GM19452 (cell line): Measurements from ENCODE around the gene KLC4.
A peak's percentile ranks its signal among the peaks of the same experiment; 100 is the strongest.

Experiments used
- ATAC-seq: cut with Tn5 transposase; IDR thresholded peaks from one replicate; pipeline ENCODE4 v1.9.1; 2021; ENCODE audit not compliant: unreplicated experiment

Gene KLC4

DNA sequence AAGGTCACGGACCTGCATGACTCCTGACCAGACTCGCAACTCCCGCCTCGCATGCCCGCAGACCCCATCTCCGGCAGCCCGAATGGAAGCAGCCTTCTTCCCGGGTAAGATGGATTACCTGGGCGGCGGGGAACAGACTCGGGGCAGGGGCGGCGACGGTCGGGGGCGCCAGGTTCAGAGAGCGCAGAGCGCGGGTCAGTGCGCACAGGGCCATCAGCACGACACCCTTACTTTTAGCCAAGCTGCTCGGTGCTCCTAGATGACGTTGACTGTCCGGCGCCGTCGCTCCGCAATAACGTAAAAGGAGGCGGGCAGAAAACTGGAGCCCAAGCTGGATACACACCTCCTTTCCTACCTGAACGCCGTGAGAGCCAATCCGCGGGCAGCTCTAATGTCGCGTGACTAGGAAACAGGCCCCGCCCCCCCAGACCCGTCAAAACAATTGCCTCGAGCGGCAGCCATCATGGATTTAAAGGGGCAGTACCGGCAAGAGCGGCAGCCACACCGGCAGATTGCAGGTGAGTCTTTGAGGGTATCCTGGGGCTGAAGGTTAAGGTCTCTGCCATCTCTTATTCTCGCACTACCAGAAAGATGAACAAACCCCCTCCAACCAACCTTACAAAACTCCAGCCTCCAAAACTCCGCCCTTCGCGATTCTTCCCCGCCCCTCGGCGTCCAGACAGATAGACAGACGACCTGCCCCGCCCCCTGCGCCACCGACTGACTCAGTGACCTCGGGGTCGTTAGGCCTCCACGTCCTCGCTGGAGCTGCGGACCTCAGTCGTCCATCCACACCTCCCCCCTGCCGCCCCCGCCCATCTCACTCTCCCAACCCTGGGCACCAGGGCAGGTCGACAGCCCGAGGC lies at the start of gene KLC4, which contains the start of gene MRPL2:
Gene KLC4, plus strand, starts transcription at position 464 of the 866 bp plus-strand sequence. CDS start 1,705 bp downstream, outside the sequence.
Gene MRPL2, minus strand, starts transcription at position 267 of the 866 bp plus-strand sequence. Its CDS starts 53 bp downstream, at position 214.
- ATAC-seq, result peak; percentile 86

DNA sequence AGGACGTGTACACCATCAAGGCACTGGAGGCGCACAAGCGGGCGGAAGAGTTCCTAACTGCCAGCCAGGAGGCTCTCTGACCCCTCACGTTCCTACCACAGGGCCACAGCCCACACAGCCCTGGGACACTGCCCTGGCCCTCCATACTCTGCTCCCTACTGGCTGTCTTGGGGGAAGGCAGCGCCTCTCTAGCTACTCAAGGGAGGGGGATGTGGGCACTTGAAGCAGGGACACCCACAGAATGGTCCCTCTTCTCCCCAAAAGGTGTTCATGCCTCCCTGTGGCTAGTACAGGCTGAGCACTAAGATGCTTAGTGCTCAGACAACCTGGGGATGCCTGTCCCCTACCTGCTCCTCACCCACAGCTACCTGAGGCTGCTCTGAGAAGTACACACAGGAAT lies 48.2 kb upstream of the KLC4 start:
- no peak for ATAC-seq

DNA sequence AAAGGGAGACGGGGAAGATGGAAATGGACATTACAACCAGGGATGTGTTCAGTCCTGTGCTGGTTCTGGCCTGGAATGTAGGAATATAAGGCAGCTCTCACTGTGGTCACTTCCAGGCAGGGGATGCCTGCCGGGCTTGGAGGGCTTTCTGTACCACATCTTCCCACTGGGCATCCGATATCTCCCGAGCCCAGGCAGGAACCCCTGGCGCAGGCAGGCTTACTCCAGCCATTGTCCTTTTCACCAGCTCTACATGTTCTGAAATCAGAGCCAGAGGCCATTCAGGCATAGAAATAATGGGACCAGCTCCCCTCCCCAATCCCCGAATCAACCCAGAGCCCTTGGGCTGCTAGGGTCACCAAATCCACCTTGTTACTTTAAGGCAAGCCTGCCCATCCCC lies 47.1 kb upstream of the KLC4 start:
- no peak for ATAC-seq

DNA sequence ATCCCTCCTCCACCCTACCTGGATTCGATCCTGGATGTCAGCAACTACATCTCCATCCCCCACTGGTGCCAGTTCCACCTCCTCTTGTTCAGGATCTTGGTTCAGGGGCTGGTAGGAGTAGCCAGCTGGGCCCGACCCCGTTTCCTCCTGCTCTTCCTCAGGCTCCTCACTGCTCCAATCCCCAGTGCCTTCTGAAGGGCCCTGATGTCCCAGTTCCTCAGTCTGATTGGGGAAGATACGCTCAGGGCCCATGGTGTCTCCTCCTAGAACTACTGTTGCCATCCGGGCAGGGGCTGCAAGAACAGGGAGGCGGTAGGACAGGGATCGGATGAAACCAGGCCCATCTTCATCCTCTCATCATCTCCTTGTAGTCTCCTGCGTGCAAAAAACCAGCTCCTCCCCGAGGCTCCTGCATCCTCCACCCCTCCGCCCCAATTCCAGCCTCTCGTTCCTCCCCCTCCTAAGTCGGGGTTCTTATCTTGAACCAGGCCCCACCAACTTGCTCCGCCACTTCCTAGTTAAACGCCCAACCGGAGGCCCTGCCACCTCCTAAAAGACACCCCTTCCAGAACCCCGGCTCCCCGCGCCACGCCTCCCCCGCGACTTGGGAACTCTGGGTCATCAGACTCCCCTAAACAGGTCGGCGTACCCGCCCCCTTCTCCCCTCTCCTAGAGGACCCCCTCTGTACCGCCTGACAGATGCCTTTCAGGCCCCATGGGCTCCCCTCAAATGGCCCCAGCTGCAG lies 46.2 kb upstream of the KLC4 start:
- ATAC-seq, result no peak

DNA sequence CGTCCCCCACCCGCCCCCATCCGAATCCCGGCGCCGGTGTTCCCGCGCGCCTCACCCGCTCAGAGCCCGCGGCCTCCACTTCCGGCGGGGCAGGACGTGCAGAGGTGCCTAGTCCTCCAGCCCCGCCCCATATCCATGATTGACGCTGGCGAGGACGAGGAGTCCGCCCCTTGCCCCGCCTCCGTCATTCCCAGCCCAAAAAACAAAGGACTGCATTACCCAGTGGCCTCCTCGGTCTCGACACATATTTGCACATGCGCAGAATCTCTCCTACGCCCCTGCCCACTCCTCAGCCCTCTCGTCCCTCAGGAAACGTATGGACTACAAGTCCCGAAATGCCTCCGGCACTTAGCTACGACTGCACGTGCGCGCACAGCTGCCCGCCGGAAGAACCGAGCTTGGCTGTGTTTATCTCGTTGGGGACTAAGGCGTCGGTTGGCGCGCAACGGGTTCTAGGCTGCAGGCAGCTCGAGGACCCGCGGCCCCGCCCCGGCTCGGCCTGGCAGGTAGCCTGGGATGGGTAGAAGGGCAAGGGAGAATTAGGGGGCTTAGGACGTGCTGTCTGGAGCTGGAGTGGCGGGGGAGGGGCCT lies 45.5 kb upstream of the KLC4 start, which contains the start of the genes KLHDC3 and MEA1:
Gene KLHDC3, plus strand, starts transcription at position 407 of the 591 bp plus-strand sequence. CDS start 2,944 bp downstream, outside the sequence.
Gene MEA1, minus strand, starts transcription at position 104 of the 591 bp plus-strand sequence. CDS start 133 bp downstream, outside the sequence.
- ATAC-seq, result peak; percentile 91

DNA sequence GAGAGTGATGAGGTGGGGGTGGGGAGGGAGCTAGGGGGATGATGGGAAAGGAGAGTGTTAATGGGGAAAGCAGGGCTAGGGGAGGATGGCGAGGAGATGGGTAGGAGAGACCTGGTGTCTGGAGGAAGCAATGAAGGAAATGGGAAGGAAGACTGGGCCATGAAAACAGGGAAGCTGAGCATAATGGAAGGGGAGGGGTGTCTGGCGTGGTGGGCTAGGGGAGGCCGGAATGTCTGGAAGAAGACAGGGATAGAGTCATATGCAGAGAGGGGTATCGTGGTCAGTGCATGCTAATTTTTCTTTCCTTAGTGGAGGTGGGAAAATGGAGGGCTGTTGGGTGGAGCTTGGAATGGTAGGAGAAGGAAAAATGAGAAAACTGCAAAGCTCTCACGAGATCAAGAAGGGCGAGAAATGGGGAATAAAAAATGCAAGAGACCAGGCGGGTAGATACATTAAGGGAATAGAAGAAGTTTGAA lies 45.0 kb upstream of the KLC4 start:
- ATAC-seq, result no peak

DNA sequence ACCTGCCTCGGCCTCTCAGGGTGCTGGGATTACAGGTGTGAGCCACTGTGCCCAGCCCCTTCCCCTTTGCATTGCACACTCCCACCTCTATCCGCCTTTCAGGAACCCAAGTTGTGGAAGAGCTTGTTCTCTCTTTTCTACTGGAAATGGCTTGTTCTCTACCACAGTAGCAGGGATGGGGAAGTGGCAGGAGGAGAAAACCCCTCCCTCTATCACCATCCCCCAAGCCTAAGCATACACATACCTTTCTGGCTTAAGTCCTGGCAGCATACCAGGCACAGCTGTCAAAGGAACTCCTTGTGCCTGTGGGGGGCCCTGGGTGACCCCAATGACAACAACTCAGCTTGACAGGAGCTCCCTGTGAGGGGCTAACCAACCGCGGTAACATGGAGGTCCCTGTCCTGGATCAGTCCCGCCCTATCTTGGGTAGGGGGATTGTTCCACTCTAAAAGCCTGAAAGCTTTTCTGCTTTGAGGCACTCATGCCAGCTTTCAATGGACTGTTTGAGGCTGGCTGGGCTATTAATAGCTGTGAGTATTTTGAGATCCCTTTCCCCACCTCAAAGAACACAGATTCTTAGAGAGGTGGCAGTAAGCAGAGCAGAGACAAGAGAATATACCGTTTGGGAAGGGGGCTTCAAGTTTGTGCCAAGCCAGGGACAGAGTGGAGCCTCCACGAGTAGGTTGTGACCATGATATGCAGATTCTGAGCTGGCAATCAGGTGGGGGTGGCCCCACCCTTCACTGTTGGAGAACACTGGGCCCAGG lies 43.1 kb upstream of the KLC4 start:
- no peak for ATAC-seq

DNA sequence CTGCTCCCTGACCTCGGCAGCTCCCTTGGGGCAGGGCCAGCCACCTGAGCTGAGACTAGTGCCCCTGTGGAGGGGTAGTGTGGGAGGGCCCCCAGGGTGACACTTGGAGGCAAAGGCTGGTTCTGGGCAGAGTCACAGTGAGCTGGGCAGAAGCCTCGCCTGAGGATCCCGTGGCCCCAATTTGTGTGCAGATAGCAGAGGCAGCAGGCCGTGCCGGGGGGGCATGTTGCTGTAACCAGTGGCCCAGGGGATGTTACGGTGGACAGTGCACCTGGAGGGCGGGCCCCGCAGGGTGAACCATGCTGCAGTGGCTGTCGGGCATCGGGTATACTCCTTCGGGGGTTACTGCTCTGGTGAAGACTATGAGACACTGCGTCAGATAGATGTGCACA lies 42.5 kb upstream of the KLC4 start:
- ATAC-seq, result no peak

DNA sequence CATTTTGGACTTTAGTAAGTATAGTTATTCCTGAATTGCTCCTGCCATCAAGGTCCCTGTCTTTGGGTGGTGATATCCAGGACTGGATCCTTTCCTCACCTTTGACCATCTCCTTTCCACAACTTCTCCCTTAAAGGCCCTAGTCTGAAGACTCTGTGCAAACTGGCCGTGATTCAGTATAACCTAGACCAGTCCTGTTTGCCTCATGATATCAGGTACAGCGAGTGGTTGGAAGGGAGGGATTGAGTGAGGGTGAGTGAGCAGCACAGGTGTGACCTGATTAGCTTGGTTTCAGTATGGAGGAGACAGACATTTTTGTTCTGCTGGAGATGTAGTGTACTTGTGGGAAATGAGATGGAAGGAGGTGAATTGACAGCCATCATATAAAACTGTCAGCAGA lies 40.3 kb upstream of the KLC4 start:
- ATAC-seq, result no peak

DNA sequence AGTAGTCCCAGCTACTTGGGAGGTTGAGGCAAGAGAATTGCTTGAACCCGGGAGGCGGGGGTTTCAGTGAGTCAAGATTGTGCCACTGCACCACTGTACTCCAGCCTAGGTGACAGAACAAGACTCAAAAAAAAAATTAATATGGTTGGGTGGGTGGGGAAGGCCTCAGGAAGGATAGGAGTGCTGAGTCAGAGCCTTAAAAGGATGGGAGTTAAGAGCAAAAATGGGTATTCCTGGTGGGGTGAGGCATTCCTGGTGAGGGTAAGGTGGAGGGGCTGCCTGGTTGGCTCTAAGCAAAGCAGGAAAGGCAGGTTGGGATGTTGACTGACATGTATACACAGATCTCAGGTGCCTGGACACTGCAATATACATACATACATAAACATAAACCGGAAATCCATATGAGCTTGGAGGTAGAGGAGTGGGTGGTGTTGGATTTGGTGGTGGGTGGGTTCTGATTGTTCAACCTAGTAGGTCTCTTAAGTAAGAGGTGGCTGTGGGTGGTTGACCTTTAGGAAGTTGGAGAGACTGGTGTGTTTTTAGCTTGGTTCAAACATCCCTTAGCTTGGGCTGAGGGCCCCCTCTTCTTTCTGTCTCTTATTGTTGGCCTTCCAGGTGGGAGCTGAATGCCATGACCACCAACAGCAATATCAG lies 39.3 kb upstream of the KLC4 start:
- no peak for ATAC-seq

DNA sequence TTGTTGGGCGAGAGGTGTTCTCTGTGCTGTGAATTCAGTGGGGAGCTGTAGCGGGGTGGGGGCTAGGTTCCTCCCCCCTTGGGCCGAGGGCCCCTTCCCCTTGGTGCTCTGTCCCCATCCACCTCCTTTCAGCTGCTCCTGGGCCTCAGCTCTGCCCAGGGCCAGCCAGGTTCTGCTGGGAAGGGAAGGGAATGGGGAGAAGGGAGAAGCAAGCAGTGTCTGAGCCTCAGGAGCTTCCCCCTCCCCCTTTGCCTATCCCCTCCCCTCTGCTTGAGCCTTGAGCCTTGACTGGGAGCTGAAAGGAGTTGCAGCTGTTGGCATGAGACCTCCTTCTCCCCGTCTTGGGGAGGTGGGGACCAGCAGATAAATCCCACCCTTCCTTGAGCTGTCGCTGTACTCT lies 38.6 kb upstream of the KLC4 start:
- ATAC-seq, result no peak

DNA sequence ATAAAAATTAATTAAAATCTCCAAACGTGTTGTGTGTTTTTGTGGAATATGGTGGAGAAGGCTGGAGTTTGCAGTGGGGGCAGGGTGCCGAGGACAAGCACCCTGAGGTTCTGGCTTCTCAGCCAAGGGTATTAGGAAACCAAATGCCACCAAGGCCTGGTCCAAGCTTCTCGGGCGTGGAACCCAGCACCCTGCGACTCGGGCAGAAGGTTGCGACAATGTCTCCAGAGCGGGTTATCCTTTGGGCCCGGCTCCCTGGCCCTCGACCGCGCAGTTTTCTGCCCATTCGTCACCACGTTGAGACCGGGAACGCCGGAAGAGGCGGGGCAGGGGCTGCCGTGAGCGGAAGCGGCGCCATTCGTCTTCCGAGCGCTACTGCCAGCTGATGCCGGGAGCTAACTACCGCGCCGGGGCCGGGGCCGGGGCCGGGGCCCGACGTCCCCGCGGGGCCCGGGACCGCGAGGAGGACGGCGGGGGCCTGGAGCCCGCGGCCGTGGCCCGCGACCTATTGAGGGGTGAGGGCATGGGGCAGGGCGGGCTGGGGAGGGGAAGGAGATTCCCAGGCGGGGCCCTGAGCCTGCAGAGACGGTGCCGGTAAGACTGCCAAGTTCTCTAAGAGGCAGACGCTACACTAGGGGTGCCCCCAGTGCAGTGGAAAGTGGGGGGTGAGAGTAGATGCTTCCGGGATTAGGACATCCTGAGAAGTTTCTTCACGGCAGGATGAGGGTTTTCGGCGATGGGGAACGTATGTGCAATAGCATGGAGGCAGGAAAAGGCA lies 38.0 kb upstream of the KLC4 start, which contains the start of gene RRP36:
Gene RRP36, plus strand, starts transcription at position 354 of the 778 bp plus-strand sequence. Its CDS starts 32 bp downstream, at position 386.
- ATAC-seq, result peak; percentile 70

DNA sequence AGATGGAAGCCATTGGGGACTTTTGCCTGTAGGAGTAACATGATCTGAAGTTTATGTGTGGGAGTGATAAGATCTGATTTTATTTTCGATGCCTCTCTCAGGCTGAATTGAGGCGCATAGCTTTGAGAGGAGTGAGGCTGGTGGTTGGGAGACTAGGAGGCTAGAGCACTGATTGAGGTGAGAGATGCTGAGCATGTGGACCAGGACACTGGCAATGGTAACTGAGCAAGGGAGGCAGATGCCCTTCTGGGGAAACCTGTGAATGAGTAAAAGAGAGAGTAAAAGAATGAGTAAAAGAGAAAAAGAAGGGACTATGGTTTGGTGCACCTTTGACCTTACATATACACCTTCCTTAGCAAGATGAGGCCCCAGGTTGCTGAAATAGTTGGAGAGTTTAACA lies 35.0 kb upstream of the KLC4 start:
- no peak for ATAC-seq

DNA sequence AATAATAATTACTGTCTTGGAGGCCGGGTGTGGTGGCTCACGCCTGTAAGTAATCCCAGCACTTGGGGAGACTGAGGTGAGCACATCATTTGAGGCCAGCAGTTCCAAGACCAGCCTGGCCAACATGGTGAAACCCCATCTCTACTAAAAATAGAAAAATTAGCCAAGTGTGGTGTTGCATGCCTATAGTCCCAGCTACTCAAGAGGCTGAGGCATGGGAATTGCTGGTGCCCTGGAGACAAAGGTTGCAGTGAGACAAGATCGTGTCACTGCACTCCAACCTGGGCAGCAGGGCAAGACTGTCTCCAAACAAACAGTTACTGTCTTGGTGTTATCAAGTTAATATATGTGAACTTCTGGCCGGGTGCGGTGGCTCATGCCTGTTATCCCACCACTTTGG lies 33.1 kb upstream of the KLC4 start:
- ATAC-seq, result no peak

DNA sequence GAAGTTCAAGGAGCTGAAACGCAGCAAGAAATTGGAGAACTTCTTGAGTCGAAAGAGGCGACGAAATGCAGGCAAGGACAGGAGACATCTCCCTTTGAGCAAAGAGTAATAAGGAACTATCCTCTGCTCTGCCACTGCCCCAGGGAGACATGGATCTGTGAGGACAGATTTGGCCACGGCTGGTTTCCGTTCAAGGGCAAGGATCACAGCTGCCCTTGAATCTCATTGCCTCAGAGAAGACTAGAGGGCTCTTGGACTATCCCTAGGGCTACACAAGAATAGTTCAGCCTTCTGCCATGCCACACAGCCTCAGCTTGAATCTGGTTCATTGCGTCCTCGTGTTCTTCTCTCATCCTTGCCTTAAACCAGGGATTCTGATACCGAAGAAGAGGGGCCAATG lies 30.3 kb upstream of the KLC4 start:
- ATAC-seq, result no peak

DNA sequence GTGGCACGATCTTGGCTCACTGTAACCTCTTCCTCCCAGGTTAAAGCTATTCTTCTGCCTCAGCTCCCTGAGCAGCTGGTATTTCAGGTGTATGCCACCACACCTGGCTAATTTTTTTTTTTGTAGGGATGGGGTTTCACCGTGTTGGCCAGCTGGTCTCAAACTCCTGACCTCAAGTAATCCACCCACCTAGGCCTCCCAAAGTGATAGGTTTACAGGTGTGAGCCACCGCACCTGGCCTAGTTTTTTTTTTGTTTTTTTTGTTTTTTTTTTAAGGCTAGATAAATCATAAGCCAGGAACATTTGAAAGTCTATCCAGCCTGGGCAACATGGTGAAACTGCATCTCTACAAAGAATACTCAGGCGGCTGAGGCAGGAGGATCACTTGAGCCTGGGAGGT lies 27.1 kb upstream of the KLC4 start:
- no peak for ATAC-seq

DNA sequence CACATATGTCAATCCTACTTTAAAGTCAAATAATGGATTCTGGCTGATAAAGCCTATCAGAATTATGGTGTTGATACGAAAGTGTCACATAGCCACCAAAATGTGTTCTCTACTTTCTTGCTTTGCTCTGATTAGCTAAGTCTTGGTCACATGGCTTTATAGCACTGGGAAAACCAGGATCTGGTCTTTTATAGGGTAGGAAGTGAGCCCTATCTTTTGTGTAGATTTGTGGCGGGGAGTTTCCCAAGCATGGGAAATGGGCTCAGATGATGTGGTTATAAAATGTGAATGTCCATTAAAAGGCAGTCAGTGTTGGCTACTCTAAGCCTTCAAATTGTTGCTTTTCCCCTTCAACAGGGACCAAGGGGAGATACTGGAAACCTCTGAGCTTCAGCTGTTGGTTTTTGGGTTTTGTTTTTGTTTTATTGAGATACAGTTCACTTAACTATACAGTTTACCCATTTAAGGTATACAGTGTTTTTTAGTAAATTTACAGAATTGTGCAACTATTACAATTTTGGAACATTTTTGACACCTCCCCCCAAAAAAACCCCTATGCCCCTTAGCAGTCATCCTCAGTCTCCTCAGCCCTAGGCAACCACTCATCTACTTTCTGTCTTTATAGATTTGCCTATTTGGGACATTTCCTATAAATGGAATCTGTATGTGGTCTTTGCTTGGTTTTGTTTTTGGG lies 25.8 kb upstream of the KLC4 start:
- no peak for ATAC-seq

DNA sequence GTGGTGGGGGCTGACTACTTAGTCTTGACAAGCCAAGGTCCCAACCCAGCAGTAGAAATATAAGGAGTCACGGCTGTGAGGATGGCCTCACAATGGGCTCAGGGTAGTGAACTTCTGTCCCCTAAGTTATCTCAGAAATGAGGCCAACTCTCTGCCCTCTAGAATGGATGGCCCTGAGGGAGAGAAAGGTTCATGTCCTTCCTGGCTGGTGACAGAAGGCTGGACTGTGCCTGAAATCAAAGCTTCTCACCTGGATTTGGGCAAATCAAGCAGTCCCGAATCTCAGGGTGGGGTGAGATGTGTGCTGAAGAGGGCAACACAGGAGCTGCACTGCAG lies 25.3 kb upstream of the KLC4 start:
- no peak for ATAC-seq
